Activated T-cell treated with anti-CD3 and anti-CD28 coated beads for 24 hours (primary cell): ENCODE measurements around the gene GLP1R.
"Not testable (repeated sequence)": the region's sequence is repeated elsewhere in the genome, so short reads cannot be mapped to it uniquely, and the experiment has no call there.

Experiments used
- DNase-seq: peaks from one replicate; pipeline ENCODE4 v3.0.0-alpha.2; 2020; ENCODE audit warnings: low read depth

Gene GLP1R

DNA sequence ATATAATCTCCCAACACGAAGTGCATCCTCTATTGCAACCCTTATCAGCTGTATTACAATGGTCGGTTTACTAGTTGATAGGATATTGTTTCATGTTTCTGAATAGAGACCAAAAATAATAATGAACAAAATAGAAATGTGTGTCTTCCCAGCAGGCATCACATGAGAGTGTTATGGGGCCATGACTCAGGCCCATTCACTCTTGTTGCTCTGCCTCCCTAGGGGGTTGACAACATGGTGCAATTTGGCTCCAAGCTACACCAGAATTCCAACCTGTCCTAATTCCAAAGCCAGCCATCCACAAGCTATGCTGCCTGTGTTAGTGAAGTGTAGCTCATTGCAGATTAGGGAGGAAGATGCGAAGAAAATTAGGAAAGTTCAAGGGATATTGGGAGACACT lies 79.5 kb downstream of the GLP1R start:
- DNase-seq = no peak

DNA sequence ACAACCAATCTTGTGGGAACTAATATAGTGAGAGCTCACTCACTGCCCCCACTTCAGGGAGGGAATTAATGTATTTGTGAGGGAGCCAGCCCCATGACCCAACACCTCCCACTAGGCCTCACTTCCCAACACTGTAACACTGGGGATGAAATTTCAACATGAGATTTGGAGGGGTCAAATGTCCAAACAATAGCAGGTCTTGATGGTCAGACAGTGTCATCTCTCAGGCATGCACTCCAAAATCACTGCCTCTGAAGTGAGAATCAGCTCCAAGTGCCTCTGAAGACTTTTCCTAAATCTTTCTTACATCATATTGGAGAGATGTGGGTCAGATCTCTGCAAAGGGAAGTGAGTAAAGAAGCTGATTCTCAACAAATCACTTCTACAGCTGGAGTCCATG lies 80.3 kb downstream of the GLP1R start:
- DNase-seq = no peak

DNA sequence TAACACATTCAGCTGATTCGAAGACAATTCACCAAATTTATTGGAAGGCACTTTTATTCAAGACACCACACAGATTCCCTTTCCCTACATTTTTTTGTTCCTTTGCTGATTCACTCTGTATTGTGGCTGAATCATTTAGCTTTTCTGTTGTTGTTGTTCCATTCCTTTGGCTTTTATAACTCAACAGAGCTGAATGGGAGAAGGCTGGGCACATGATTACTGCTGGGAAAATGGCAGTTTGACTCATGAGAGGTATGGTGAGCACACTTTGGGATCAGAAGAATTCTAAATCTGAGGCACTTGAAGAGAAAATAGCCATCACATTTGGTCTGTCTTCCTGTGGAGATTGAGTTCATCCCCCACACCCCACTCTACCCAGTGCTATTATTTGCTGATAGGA lies 82.1 kb downstream of the GLP1R start:
- DNase-seq = no peak

DNA sequence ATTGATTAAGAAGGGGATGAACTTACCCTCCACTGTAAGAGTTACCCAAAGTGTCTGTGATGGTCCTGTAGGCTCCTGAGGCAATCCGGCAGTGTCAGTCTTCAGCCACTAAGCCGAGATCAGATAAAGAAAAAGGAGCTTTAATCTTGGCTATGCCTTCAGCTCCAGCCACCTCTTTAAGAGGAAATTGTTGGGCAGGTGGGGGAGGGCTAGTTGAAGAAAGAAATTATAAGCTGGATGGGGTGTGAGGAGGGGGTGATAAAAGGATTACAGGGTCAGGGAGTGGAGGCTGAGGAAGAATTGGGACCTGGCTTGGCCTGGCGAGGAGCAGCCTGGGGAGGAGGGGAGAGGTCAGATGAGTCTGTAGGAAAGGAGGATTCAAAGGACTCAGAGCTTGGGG lies 86.2 kb downstream of the GLP1R start:
- not testable (repeated sequence) for DNase-seq

DNA sequence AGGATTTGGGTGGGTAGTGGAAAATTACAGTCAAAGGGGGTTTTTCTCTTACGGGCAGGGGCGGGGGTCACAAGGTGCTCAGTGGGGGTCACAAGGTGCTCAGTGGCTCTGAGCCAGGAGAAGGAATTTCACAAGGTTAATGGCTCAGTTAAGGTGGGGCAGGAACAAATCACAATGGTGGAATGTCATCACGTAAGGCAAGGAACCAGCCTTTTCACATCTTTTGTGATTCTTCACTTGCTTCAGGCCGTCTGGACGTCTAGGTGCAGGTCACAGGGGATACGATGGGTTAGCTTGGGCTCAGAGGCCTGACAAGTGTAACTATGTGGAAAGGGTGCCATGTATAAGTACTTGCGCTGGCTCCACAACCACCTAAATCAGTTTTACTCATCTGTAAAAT lies 87.6 kb downstream of the GLP1R start:
- not testable (repeated sequence) for DNase-seq

DNA sequence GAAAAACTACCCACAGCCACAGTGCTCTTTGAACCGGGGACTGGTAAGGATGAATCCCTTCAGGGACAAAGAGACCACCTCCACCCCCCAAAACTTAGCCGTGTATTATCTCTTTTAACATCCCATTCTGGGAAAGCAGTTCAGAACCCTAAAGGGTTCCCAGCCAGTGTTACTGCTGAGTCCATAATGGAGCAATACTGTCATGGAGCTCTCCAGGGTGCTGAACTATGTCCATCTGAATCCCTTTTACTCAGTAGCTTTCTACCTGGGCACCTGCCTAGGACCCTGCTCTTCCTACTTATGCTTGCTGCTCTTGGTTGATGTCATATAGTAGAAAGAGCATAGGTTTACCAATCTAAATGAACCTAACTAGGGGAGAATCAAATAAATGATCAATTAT lies 88.7 kb downstream of the GLP1R start:
- DNase-seq = no peak
